H1 (cell line): ENCODE results near the gene FBXO46. TPM values are rescaled to one million over a fixed set of nuclear protein-coding genes. Genes with fewer than 3 reads are reported as not detected.

Experiments used
- BRCA1 ChIP-seq: IDR thresholded peaks from 2 replicates; pipeline ENCODE4 v1.6.1; 2012; ENCODE audit warnings: low read depth, low read length, improper control_type of control experiment
- EZH2 ChIP-seq: fragments of 200-600 bp; sonication (generic); IDR thresholded peaks from 2 replicates; pipeline ENCODE4 v1.7.1; 2012; ENCODE audit warnings: low read depth, mild to moderate bottlenecking, moderate library complexity, low read length, inconsistent platforms; ENCODE audit not compliant: severe bottlenecking
- GABPA ChIP-seq: IDR thresholded peaks from 2 replicates; pipeline ENCODE4 v1.6.1; 2011; ENCODE audit warnings: mild to moderate bottlenecking, low read length, moderate library complexity, borderline replicate concordance; ENCODE audit not compliant: insufficient read depth
- JUN ChIP-seq: IDR thresholded peaks from 2 replicates; pipeline ENCODE4 v1.6.1; 2011; ENCODE audit warnings: low read depth, mild to moderate bottlenecking, improper control_type of control experiment, low read length
- NRF1 ChIP-seq: IDR thresholded peaks from 2 replicates; pipeline ENCODE4 v1.6.1; 2011; ENCODE audit warnings: mild to moderate bottlenecking, low read depth, low read length, improper control_type of control experiment
- SP1 ChIP-seq: IDR thresholded peaks from 2 replicates; pipeline ENCODE4 v1.6.1; 2011; ENCODE audit warnings: low read depth, low read length
- polyA plus RNA-seq, 7 experiments: library from polyadenylated mRNA; depleted of rRNA in 3 of 7; stranded (reverse) in 5 of 7; unstranded in 2 of 7; fragments of >200 nt in 5 of 7; fragments of 200-250 nt in 2 of 7; gene quantifications; 1 replicate in 5 of 7; 2 replicates in 1 of 7; 4 replicates in 1 of 7; pipeline versions ENCODE4 v1.2.1 to v1.2.3, GENCODE V29; 2011 to 2013; ENCODE audit warnings: missing spikeins in 2 of 7, mixed read lengths in 2 of 7
- total RNA-seq: library from RNA; stranded (reverse); fragmentation: NEBNext Ultra II Directional; extraction: Animal tissue kit (Norgen Biotek cat#: 25700); gene quantifications from 2 replicates; pipeline ENCODE4 v1.2.1, GENCODE V29; 2021

Gene FBXO46
- total and polyA plus RNA-seq, 2 of the 8 experiments (the other 6 are each of a cell fraction or from before 2014, with no cell fraction given): 11.2 to 38.9 TPM

DNA sequence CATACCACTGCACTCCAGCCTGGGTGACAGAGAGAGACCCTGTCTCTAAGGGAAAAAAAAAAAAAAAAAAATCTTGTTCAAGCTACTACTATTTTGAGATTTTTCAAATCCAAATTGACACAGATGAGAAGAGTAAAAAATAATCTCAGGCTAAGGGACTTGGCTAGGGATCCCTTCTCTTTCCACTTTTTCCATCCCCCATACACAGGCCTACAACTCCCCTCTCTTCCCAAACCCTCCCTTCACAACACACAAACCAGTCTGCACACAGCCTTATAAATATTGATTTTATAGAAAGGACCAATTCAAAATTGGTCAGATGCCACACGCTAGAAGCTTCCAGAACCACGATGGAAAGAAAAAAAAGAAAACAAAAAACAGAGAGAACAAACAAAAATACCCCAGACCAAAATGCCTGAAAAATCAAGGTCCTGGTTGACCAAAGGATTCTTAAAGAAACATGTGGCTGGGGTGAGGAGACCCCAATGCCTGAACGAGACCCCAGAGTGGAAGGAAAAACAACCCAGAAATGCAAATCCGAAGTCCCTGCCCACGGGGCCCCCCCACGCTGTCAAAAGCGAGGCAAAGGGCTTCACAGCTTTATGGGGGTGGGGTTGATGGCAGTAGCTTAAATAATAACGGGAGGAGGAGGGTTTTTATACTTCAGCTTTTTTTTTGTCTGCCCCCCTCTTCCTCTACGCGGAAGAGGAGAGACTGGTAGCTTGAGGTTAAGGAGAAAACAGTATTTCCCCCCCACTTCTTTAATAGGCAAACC lies 20.2 kb downstream of the FBXO46 start (continued):
- no peak for TF ChIP-seq NRF1
- no peak for TF ChIP-seq BRCA1
- TF ChIP-seq GABPA: no peak
- no peak for TF ChIP-seq SP1
- TF ChIP-seq EZH2: no peak
- no peak for TF ChIP-seq JUN
